ENCODE data around the gene PANK2.

DNA sequence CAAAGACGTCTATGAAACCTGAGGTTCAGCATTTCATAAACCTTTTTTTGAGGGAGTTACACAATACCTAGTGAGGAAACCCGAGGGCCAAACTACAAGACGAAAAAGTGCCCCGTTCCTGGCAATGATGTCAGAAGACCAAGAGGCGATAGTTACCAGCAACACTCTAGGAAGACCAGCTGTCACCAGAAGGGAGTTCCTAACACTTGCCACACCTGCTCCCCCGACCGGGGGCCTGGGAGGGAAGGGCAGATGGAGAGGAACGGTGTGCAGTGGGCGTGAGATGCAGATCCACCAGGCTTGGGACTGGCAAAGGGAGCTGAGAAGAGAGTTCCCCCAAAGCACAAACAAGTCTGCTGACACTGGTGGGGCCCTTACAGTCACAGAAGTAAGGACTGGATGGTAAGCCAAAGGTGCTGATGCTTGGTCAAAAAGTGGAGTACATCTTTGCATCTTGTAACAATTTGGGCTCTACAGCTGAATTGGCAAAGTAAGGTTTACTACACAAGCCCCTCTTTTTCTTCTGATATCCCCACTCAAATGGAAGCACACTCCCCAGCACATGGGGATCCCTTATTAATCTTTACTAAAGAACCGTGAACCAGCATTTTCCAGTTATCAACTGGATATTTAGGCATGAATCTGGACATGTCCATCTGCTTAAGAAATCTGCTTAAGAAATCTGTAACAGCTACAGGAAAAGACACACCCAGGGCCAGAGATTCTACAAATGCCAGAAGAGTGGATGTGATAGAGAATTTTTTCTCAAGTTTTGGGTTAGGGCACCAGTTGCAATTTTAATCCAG, 38.5 kb downstream of the PANK2 start:
- TF ChIP-seq, protein P1, sequence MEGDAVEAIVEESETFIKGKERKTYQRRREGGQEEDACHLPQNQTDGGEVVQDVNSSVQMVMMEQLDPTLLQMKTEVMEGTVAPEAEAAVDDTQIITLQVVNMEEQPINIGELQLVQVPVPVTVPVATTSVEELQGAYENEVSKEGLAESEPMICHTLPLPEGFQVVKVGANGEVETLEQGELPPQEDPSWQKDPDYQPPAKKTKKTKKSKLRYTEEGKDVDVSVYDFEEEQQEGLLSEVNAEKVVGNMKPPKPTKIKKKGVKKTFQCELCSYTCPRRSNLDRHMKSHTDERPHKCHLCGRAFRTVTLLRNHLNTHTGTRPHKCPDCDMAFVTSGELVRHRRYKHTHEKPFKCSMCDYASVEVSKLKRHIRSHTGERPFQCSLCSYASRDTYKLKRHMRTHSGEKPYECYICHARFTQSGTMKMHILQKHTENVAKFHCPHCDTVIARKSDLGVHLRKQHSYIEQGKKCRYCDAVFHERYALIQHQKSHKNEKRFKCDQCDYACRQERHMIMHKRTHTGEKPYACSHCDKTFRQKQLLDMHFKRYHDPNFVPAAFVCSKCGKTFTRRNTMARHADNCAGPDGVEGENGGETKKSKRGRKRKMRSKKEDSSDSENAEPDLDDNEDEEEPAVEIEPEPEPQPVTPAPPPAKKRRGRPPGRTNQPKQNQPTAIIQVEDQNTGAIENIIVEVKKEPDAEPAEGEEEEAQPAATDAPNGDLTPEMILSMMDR (IDR thresholded peaks at IDR 0.05): no peak
- TF ChIP-seq POLR2A (IDR thresholded peaks at IDR 0.05): no peak

All from testis (tissue), 2 donors.